SH-SY5Y (cell line): ENCODE data around the gene HHIP.

ENCODE experiments used
- GATA2 ChIP-seq: IDR thresholded peaks from 2 replicates; pipeline ENCODE4 v1.6.1; 2011; ENCODE audit warnings: mild to moderate bottlenecking, low read depth, low read length
- GATA3 ChIP-seq: IDR thresholded peaks from 2 replicates; pipeline ENCODE4 v1.6.1; 2011; ENCODE audit warnings: low read depth, mild to moderate bottlenecking, low read length, moderate library complexity

DNA sequence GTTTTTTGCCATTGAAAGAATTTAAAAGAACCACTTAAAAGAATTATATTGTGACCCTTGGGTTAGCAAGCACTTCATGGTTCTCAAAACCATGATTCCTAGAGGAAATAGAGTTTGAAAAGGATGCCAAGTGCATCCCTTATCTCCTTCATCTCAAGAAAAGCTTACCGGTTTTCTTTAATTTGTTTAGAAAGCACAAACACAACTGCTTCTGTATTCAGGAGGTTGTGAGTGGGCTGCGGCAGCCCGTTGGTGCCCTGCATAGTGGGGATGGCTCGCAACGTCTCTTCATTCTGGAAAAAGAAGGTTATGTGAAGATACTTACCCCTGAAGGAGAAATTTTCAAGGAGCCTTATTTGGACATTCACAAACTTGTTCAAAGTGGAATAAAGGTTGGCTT lies 13.5 kb downstream of the HHIP start:
- TF ChIP-seq GATA3 (no peak), GATA2 (no peak)
